ENCODE results near the gene HMMR. TPM values are rescaled to one million over a fixed set of nuclear protein-coding genes. Genes with fewer than 3 reads are reported as not detected.

HMMR gene
- total RNA-seq, 1 experiment from 2014 or later, result 54.9 TPM

- BruUV-seq (replicated peaks), result no TSS peak
- no peak overlapping the region for H3K27ac ChIP-seq (ENCODE audit: low read depth, low read length)
These were observed 17.9 kb downstream of the HMMR start for GRCh38 chr5:163478126-163478981.

More at GRCh38 chr5:163478126-163478981, 17.9 kb downstream of the HMMR start:
- DNase-seq (ENCODE audit: low read depth, low spot score), result no peak
- Histone ChIP-seq H3K27me3 (ENCODE audit: insufficient read depth, low read length) (no peaks in the 10 kb centered on the region), H2AFZ (ENCODE audit: low read depth, low read length, poor library complexity, severe bottlenecking) (no peak overlapping the region), H3K4me3 (replicated peaks in 1 of 2; ENCODE audit: low read depth in 1 of 2, low read length in 2 of 2) (no peak overlapping the region), H3K4me2 (ENCODE audit: low read length) (no peak overlapping the region), H3K36me3 (ENCODE audit: control insufficient read depth in 1 of 2, insufficient read depth in 2 of 2, low read length in 2 of 2) (peaks cover 41 to 65% of the 10 kb centered on the region in 2 experiments), H3K4me1 (ENCODE audit: control insufficient read depth in 1 of 2, insufficient read depth in 2 of 2, low read length in 2 of 2) (no peaks in the 10 kb centered on the region), H3K9me3 (ENCODE audit: control insufficient read depth in 1 of 2, insufficient read depth in 1 of 2, low read depth in 1 of 2, low read length in 2 of 2) (no peaks in the 10 kb centered on the region), H3K79me2 (ENCODE audit: insufficient read depth, low read length) (no peaks in the 10 kb centered on the region), H4K20me1 (ENCODE audit: insufficient read depth) (no peaks in the 10 kb centered on the region), H3K9me2 (ENCODE audit: insufficient read depth) (no peaks in the 10 kb centered on the region), H3K9ac (ENCODE audit: low read length) (no peak overlapping the region)
- POLR2A ChIA-PET, result interaction anchor here (0.6 kb wide), 1 partner anchor 40 kb away, joined by 5 read pairs; no protein-coding TSS in a partner anchor
- TF ChIP-seq EGR1 (IDR thresholded peaks at IDR 0.05; ENCODE audit: low read depth) (no peak), ZNF274 (IDR thresholded peaks at IDR 0.05; ENCODE audit: low read depth, low read length) (no peak), ZFX (IDR thresholded peaks at IDR 0.05) (no peak), TCF7L2 (IDR thresholded peaks at IDR 0.05; ENCODE audit: borderline replicate concordance, extremely low read depth, insufficient read depth, insufficient read length) (no peak), EZH2 (IDR thresholded peaks at IDR 0.05) (no peak), ELF1 (IDR thresholded peaks at IDR 0.05; ENCODE audit: borderline replicate concordance, low read depth) (no peak), SRF (IDR thresholded peaks at IDR 0.05; ENCODE audit: low read depth) (no peak), SP1 (IDR thresholded peaks at IDR 0.05; ENCODE audit: low read depth) (no peak), YY1 (IDR thresholded peaks at IDR 0.05; ENCODE audit: extremely low read depth, insufficient replicate concordance, low read depth, low read length) (no peak), CEBPB (IDR thresholded peaks at IDR 0.05; ENCODE audit: low read depth) (no peak)
- TF ChIP-seq, protein P1, sequence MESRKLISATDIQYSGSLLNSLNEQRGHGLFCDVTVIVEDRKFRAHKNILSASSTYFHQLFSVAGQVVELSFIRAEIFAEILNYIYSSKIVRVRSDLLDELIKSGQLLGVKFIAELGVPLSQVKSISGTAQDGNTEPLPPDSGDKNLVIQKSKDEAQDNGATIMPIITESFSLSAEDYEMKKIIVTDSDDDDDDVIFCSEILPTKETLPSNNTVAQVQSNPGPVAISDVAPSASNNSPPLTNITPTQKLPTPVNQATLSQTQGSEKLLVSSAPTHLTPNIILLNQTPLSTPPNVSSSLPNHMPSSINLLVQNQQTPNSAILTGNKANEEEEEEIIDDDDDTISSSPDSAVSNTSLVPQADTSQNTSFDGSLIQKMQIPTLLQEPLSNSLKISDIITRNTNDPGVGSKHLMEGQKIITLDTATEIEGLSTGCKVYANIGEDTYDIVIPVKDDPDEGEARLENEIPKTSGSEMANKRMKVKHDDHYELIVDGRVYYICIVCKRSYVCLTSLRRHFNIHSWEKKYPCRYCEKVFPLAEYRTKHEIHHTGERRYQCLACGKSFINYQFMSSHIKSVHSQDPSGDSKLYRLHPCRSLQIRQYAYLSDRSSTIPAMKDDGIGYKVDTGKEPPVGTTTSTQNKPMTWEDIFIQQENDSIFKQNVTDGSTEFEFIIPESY (IDR thresholded peaks at IDR 0.05; ENCODE audit: extremely low read depth, insufficient replicate concordance, low read length), result no peak
- TF ChIP-seq, protein P2, sequence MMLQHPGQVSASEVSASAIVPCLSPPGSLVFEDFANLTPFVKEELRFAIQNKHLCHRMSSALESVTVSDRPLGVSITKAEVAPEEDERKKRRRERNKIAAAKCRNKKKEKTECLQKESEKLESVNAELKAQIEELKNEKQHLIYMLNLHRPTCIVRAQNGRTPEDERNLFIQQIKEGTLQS (IDR thresholded peaks at IDR 0.05), result no peak
- TF ChIP-seq, protein P3, sequence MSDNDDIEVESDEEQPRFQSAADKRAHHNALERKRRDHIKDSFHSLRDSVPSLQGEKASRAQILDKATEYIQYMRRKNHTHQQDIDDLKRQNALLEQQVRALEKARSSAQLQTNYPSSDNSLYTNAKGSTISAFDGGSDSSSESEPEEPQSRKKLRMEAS (IDR thresholded peaks at IDR 0.05), result no peak
- RAD21 ChIA-PET (ENCODE audit: low non-redundant PET in 1 of 2, low total read pairs in 2 of 2, uncharacterized antibody in 2 of 2, unreplicated experiment in 2 of 2), result no interaction called here
- intact Hi-C loops (cut with micrococcal nuclease), result no loop called here
- CTCF ChIA-PET, result interaction anchor here (0.9 kb wide), 1 partner anchor 10 kb away, joined by 3 read pairs; no protein-coding TSS in a partner anchor
- ATAC-seq, result no peak
